Endothelial cell of hepatic sinusoid (primary cell): ENCODE data around the gene CAMK1.
"Not testable (repeated sequence)": the region's sequence is repeated elsewhere in the genome, so short reads cannot be mapped to it uniquely, and the experiment has no call there.

Experiments
- in situ Hi-C: cut with HindIII; loops from 2 replicates; pipeline ENCODE4 v1.10.0; 2017; ENCODE audit warnings: low sequenced_read_pairs

The CAMK1 gene

GRCh38 chr3:9778143-9779074, 8.7 kb upstream of the CAMK1 start:
- in situ Hi-C loops = no loop called here

- in situ Hi-C loops = no loop called here
Observed at GRCh38 chr3:9777694-9778021, 7.9 kb upstream of the CAMK1 start.

GRCh38 chr3:9776896-9777693, 7.3 kb upstream of the CAMK1 start:
- in situ Hi-C loops = no loop called here

- in situ Hi-C loops = not testable (repeated sequence)
Observed at GRCh38 chr3:9771007-9771406, 1.3 kb upstream of the CAMK1 start.

- in situ Hi-C loops = no loop called here
Observed at GRCh38 chr3:9770276-9770812, 597 bp upstream of the CAMK1 start.

DNA sequence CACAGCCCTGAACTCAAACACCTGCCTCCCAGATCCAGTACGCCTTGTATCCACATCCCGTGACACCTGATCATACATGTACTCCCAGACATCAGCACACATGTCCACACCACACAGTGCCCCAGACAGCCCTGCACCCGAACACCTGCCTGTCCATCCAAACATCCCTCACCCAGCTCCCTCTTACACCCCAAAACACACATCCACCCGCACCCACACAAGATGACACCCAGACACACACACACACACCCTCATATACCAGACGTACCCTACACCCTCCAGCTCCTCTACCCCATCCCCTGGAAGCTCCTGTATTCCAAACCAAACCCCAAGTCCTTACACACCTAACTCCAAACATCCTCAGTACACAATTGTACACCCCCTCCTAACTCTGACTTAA, 735 bp downstream of the CAMK1 start:
- in situ Hi-C loops = no loop called here

GRCh38 chr3:9768141-9768775, 1.5 kb downstream of the CAMK1 start:
- in situ Hi-C loops = no loop called here

DNA sequence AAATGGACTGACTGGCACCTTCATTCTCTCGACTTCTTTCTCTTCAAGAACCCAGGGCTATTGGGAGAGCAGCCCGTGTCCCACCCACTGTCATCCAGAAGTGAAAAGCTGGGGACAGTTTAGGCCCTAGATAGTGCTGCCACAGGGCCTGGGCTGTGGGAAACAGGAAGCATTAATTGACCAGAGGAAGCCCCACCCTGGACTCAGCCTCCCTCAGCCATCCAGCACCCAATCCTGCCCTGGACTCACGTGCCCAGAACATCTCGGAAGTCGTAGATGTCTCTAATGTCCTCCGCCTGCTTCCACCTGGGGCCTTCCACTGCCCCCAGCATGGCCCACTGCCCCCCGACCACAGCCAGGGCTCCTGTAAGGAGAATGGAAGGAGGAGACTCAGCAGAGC, 2.3 kb downstream of the CAMK1 start:
- in situ Hi-C loops = no loop called here

- in situ Hi-C loops = no loop called here
Observed at GRCh38 chr3:9765865-9766264, 3.9 kb downstream of the CAMK1 start.

GRCh38 chr3:9762871-9763270, 6.9 kb downstream of the CAMK1 start:
- in situ Hi-C loops = no loop called here

GRCh38 chr3:9761919-9762318, 7.8 kb downstream of the CAMK1 start:
- in situ Hi-C loops = no loop called here

DNA sequence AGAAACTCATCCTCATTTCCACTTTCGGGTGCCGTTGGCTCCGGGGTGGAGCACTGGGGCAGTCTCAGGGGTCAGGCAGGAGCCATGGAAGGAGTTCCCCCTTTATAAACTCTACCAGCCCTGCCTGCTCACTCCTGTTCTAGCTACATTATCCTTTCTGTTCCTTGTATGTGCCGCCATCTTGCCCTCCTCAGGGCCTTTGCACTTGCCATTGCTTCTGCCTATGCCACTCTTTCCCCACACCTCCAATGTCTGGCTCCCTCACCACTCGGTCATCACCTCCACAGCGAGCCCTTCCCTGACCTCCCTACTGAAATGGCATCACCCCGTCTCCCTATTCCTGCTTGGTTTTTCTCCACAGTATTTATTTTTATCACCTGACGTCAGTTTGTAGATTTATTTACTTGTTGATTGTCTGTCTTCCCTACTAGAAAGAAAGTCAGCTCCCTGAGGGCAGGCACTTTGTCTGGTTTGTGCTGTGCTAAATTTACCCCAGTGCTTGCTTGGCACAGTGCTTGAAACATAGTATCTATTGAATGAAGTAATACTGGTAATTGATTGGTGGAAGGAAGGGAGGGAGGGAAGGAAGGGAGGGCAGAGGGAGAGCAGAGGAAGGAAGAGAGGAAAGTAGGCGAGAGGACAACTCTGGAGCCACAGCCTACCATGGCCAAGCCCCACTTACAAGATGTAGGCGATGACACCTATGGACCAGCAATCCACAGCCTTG, 8.8 kb downstream of the CAMK1 start:
- in situ Hi-C loops = no loop called here

DNA sequence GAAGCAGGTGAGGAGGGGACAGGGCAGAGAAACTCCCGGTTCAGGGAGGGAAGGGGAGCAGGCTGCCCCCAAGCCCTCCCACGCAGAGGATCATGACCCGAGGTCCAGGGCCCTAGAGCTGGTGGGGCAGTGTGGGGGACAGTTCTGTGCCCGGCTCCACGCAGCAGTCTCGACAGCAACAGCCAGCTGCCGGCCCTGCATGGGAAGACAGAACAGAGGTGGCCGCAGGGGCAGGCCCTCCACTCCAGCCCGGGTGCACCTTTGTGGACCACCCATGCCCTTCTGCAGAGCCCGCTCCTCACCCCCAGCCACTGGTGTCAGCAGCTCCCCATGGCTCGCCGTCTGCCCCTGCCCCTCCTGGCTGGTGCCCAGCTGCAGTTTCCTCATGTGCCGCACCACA, 12.3 kb downstream of the CAMK1 start:
- in situ Hi-C loops = no loop called here

DNA sequence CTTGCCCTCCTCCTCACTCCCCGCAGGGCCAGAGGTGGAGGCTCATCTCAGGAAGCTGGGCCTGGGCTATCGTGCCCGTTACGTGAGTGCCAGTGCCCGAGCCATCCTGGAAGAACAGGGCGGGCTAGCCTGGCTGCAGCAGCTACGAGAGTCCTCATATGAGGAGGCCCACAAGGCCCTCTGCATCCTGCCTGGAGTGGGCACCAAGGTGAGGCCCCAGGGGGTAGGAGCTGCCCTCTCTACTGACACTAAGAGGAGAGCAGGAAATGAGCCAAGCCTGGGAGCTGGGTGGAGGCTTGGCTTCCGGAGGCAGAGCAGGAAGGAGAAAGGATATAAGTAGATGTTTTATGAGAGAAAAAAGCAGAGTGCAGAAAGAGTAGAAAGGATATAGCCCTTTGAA, 15.1 kb downstream of the CAMK1 start:
- in situ Hi-C loops = no loop called here

DNA sequence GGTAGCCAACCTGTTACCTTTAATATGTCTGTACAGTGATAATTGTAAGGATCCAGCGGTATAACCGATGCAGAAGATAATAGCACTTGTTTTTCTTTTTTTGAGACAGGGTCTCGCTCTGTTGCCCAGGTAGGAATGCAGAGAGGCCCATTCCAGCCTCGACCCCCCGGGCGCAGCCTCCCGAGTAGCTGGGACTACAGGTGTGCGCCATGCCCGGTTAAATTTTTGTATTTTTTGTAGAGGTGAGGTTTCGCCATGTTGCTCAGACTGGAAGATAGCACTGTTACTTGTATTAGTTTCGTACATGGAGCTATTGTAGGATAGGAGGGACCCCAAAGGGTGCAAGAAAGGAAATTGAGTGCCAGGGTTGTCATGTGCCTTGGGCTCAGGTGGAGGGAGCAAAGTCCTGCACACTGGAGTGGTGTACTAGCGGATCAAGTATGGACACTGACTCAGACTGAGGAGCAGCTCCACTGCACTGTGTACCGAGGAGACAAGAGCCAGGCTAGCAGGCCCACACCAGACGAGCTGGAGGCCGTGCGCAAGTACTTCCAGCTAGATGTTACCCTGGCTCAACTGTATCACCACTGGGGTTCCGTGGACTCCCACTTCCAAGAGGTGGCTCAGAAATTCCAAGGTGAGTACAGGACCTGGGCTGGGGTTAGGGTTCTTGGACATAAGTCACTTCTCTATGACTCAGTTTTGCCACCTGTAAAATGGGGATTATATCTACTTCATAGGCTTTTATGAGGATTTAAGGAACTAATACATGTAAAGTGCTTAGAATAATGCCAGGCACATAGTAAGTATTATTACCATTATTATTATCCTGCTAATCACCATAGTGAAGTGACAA, 19.0 kb downstream of the CAMK1 start:
- in situ Hi-C loops = no loop called here

DNA sequence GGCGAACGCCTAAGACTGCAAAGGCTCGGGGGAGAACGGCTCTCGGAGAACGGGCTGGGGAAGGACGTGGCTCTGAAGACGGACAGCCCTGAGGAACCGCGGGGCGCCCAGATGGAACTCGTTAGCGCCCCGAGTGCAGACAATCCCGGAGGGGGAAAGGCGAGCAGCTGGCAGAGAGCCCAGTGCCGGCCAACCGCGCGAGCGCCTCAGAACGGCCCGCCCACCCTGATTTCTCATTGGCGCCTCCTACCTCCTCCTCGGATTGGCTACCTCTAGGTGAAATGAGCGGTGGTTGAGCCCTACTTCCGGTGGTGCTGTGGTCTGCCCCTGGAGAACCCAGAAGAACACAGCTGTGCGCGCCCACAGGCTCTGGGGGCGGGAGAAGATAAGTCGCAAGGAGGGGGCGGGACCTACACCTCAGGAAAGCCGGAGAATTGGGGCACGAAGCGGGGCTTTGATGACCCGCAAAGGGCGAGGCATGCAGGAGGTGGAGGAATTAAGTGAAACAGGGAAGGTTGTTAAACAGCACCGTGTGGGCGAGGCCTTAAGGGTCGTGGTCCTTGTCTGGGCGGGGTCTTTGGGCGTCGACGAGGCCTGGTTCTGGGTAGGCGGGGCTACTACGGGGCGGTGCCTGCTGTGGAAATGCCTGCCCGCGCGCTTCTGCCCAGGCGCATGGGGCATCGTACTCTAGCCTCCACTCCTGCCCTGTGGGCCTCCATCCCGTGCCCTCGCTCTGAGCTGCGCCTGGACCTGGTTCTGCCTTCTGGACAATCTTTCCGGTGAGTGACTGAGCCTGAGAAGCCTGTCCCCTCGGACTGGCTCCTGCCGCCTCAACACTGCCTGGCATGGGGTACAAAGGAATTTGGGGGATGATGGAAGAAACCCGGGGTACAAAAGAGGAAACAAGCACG, 19.8 kb downstream of the CAMK1 start, which contains the start of gene OGG1:
TSS of gene OGG1 (plus strand) at position 308 of the 911 bp plus-strand sequence. CDS start at position 643, 335 bp downstream.
- in situ Hi-C loops = no loop called here

DNA sequence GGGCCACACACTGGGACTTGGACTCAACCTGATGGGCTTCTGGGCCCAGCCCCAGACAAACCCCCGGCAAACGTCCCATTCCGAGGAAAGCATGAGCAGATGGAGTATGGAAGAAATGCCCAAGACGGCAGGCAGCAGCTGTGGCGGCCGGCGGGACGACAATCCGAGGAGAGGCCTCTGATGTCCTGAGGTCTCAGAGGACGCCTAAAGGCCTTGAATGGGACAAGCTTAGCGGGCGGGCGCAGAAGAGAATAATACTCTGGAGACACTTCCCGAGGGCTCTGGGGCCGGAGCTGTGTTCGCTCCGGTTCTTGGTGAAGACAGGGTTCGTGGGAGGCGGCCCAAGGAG, 20.5 kb downstream of the CAMK1 start:
- in situ Hi-C loops = no loop called here

DNA sequence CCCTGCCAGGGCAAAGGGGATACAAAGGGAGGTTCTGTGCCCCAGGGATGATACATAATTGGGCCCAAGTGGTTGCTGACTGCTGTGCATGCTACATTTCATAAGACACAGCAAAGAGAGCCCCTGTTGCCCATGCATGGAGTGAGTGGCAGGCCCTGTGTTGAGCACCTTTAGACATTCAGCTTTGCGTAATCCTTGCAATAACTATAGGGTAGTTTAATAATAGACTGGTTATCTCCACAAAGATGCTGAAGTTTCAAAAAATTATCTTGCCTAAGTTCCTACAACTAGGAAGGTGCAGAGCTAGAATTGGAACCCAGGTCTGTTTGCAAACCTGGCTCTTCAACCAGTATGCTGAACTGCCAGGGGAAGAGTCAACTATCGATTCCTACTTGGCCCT, 21.7 kb downstream of the CAMK1 start:
- in situ Hi-C loops = no loop called here

DNA sequence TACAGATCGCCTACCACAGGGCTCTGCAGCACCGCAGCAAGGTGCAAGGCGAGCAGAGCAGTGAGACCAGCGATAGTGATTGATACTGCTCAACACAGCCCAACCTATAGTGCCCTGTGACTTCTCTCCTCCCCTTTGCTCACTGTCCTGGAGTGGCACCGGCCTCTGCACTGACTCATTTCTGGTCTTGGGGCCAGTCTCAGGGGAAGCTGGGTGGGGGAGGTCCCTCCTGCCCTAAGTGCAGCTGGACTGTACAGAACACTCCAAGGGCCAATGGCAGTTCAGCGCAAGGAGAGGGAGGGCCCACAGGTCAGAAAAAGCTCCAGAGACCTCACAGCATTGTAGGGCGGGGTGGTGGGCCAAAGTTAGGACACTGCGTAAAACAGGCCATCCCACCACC, 22.5 kb downstream of the CAMK1 start:
- in situ Hi-C loops = no loop called here
